ENCODE results near the gene ZFC3H1.
"Not testable (repeated sequence)": the region's sequence is repeated elsewhere in the genome, so short reads cannot be mapped to it uniquely, and the experiment has no call there.

Gene ZFC3H1

GRCh38 chr12:71663561-71664410 is at the start of gene ZFC3H1, which contains the start of gene THAP2:
Gene ZFC3H1 (minus strand): TSS chr12:71663848. CDS start chr12:71663610, 238 bp downstream.
Gene THAP2 (plus strand): TSS chr12:71664301. CDS start chr12:71664510, 209 bp downstream.
- peak; percentile 86 to 90 for DNase-seq

GRCh38 chr12:71710276-71711125 is 46.9 kb upstream of the ZFC3H1 start:
- DNase-seq = no peak

GRCh38 chr12:71708658-71709057 is 45.0 kb upstream of the ZFC3H1 start:
- no peak for DNase-seq

- no peak for DNase-seq
Observed at GRCh38 chr12:71704920-71705319, 41.3 kb upstream of the ZFC3H1 start.

GRCh38 chr12:71703206-71703605 is 39.6 kb upstream of the ZFC3H1 start:
- DNase-seq = no peak

GRCh38 chr12:71702590-71702989 is 38.9 kb upstream of the ZFC3H1 start:
- no peak for DNase-seq

GRCh38 chr12:71702181-71702580 is 38.5 kb upstream of the ZFC3H1 start:
- not testable (repeated sequence) for DNase-seq

- no peak for DNase-seq
Observed at GRCh38 chr12:71695782-71696181, 32.1 kb upstream of the ZFC3H1 start.

GRCh38 chr12:71694099-71694820 is 30.6 kb upstream of the ZFC3H1 start:
- no peak for DNase-seq

GRCh38 chr12:71693651-71694050 is 30.0 kb upstream of the ZFC3H1 start:
- DNase-seq = not testable (repeated sequence)

- DNase-seq = no peak
Observed at GRCh38 chr12:71693126-71693525, 29.5 kb upstream of the ZFC3H1 start.

- DNase-seq = no peak
Observed at GRCh38 chr12:71691504-71692129, 28.0 kb upstream of the ZFC3H1 start.

GRCh38 chr12:71688961-71689570 is 25.4 kb upstream of the ZFC3H1 start:
- no peak for DNase-seq

GRCh38 chr12:71687172-71687571 is 23.5 kb upstream of the ZFC3H1 start:
- not testable (repeated sequence) for DNase-seq

GRCh38 chr12:71686658-71687025 is 23.0 kb upstream of the ZFC3H1 start:
- no peak for DNase-seq

GRCh38 chr12:71685914-71686657 is 22.4 kb upstream of the ZFC3H1 start, which contains the start of gene TMEM19:
Gene TMEM19 (plus strand): TSS chr12:71686082. CDS start chr12:71686681, 599 bp downstream.
- DNase-seq = peak; percentile 70 to 79

- DNase-seq = no peak
Observed at GRCh38 chr12:71685312-71685906, 21.8 kb upstream of the ZFC3H1 start.

- no peak for DNase-seq
Observed at GRCh38 chr12:71684081-71684480, 20.4 kb upstream of the ZFC3H1 start.

- no peak for DNase-seq
Observed at GRCh38 chr12:71683633-71684032, 20.0 kb upstream of the ZFC3H1 start.

- no peak for DNase-seq
Observed at GRCh38 chr12:71682466-71682865, 18.8 kb upstream of the ZFC3H1 start.

- DNase-seq = no peak
Observed at GRCh38 chr12:71671816-71672215, 8.2 kb upstream of the ZFC3H1 start.

Data from activated CD4-positive, alpha-beta T cell treated with anti-CD3 and anti-CD28 coated beads for 4 hours (primary cell).